ENCODE results near the gene RPRD1B.

RPRD1B gene

DNA sequence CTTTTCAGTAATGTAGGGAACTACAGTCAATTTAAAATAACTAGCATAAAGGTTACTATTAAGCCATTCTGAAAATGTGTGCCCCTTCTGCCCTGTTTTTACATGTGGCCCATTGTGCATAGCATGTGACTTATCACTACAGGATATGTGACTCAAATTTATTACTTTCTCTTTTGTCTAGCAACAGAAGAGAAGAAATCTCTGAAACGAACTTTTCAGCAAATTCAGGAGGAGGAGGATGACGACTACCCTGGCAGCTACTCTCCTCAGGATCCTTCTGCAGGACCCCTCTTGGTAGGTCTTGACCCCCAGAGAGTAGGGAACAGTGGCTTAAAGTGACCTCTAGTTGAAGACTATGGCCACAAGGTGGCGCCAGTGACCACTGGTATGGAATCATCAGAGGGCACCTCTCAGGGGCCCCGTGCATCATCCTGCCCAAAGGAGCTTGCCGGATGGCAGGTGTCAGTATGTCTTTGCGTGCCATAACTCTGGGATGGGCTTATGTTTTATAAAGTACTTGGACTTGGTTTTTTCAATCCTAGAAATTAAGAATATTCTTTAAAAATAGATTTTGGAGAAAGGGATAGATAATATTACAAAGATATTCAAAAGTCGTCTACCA, 23.9 kb downstream of the RPRD1B start:
- H3K27ac ChIP-seq (ENCODE audit: insufficient read depth, low read depth, low read length, poor library complexity, severe bottlenecking), result no peak overlapping the region
- H3K4me3 ChIP-seq (ENCODE audit: insufficient read depth, low read depth, low read length), result no peak overlapping the region
- H3K27me3 ChIP-seq (ENCODE audit: control insufficient read depth, insufficient read depth, low read length, poor library complexity, severe bottlenecking), result no peaks in the 10 kb centered on the region
- no peaks in the 10 kb centered on the region for H3K4me1 ChIP-seq (ENCODE audit: control insufficient read depth, insufficient read depth, low read length)
- H3K36me3 ChIP-seq (ENCODE audit: control insufficient read depth, insufficient read depth, low read length), result peaks cover 26% of the 10 kb centered on the region
- no peaks in the 10 kb centered on the region for H3K9me3 ChIP-seq (ENCODE audit: control insufficient read depth, low read length)
- 35 to 49% methylated on average over 5 to 7 of the region's 7 CpGs for WGBS, 2 experiments

DNA sequence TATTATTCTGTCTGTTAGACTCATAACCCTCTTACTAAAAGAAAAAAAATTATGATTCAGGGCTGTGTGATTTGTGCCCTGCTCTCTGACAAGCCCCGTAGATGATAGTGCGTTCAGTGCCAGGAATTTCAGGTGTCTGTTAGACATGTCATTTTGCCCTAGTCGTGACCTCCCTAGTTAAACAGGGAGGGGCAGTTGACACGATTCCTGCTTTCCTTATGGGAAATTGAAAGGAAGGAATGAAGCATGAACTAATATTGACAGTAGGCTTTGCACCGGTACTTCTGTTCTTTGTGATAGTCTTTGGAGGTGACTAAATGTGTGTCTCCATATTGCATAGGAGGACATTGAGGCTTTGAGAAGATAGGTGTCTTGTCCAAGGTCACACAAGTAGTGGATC, 26.3 kb downstream of the RPRD1B start:
- H3K27ac ChIP-seq (ENCODE audit: insufficient read depth, low read depth, low read length, poor library complexity, severe bottlenecking), result no peak overlapping the region
- WGBS, 2 experiments, result 98 to 99% methylated on average over 5 of the region's 5 CpGs
- H3K9me3 ChIP-seq (ENCODE audit: control insufficient read depth, low read length), result no peaks in the 10 kb centered on the region
- H3K27me3 ChIP-seq (ENCODE audit: control insufficient read depth, insufficient read depth, low read length, poor library complexity, severe bottlenecking), result no peaks in the 10 kb centered on the region
- no peak overlapping the region for H3K4me3 ChIP-seq (ENCODE audit: insufficient read depth, low read depth, low read length)
- H3K4me1 ChIP-seq (ENCODE audit: control insufficient read depth, insufficient read depth, low read length), result no peaks in the 10 kb centered on the region
- peaks cover 34% of the 10 kb centered on the region for H3K36me3 ChIP-seq (ENCODE audit: control insufficient read depth, insufficient read depth, low read length)

DNA sequence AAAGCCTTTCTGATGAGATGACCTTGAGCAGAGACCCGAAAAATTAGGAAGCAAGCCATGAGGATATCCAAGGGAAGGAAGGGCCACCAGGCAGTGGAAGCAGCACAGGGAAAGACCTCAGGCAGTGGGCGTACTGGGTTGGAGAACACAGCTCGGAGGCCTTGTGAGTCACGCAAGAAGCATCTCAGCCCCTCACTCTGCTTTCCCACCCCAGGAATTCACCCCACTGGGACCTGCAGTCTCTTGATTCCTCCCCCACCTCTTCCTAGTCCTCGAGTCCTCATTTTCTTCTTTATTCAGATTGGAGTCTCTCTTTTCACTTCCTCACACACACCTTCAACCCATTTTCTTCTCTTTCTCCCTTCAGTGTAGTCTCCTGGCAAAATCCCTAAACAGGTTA, 27.0 kb downstream of the RPRD1B start:
- no peak overlapping the region for H3K27ac ChIP-seq (ENCODE audit: insufficient read depth, low read depth, low read length, poor library complexity, severe bottlenecking)

DNA sequence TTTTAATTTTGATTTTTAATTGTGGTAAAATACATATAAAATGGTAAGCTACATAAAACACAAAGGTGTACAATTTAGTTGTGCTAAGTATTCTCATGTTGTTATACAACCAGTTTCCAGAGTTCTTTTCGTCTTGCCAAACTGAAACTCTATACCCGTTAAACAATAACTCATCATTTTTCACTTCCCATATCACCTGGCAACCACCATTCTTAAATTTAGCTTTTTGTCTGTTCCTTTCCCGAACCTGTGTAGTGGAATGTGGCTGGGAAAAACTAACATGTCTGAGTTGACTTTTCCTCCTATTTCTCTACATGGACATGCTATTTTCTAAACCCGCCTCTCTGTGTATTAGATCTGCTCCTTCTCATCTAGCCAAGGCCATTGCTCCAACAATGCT, 27.6 kb downstream of the RPRD1B start:
- no peak overlapping the region for H3K4me3 ChIP-seq (ENCODE audit: insufficient read depth, low read depth, low read length)
- no peaks in the 10 kb centered on the region for H3K4me1 ChIP-seq (ENCODE audit: control insufficient read depth, insufficient read depth, low read length)
- H3K9me3 ChIP-seq (ENCODE audit: control insufficient read depth, low read length), result no peaks in the 10 kb centered on the region
- WGBS, 2 experiments, result 88 to 96% methylated on average over 4 of the region's 4 CpGs
- H3K27ac ChIP-seq (ENCODE audit: insufficient read depth, low read depth, low read length, poor library complexity, severe bottlenecking), result no peak overlapping the region
- no peaks in the 10 kb centered on the region for H3K27me3 ChIP-seq (ENCODE audit: control insufficient read depth, insufficient read depth, low read length, poor library complexity, severe bottlenecking)
- peaks cover 41% of the 10 kb centered on the region for H3K36me3 ChIP-seq (ENCODE audit: control insufficient read depth, insufficient read depth, low read length)

More for the DNA sequence above, 27.0 kb downstream of the RPRD1B start:
- 91 to 92% methylated on average over 5 of the region's 5 CpGs for WGBS, 2 experiments
- H3K27me3 ChIP-seq (ENCODE audit: control insufficient read depth, insufficient read depth, low read length, poor library complexity, severe bottlenecking), result no peaks in the 10 kb centered on the region
- peaks cover 35% of the 10 kb centered on the region for H3K36me3 ChIP-seq (ENCODE audit: control insufficient read depth, insufficient read depth, low read length)
- no peaks in the 10 kb centered on the region for H3K9me3 ChIP-seq (ENCODE audit: control insufficient read depth, low read length)
- H3K4me1 ChIP-seq (ENCODE audit: control insufficient read depth, insufficient read depth, low read length), result no peaks in the 10 kb centered on the region
- H3K4me3 ChIP-seq (ENCODE audit: insufficient read depth, low read depth, low read length), result no peak overlapping the region

DNA sequence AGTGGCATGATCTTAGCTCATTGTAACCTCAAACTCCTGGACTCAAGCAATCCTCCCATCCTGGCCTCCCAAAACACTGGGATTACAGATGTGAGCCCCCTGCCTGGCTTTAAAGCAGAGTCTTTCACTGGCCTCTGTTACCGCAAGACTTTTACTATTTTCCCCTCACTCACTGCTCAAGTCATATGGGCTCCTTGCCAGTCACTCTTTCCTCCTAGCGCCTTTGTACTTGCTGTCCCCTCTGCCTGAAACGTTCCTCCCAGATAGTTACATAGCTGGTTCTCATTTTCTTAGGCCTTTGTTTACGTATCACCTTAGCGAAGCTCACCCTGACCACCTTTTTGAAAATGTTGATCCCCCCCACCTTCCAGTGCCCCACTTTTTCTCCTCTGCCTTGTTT, 29.3 kb downstream of the RPRD1B start:
- Histone ChIP-seq H3K4me3 (ENCODE audit: insufficient read depth, low read depth, low read length) (no peak overlapping the region), H3K27ac (ENCODE audit: insufficient read depth, low read depth, low read length, poor library complexity, severe bottlenecking) (no peak overlapping the region), H3K36me3 (ENCODE audit: control insufficient read depth, insufficient read depth, low read length) (peaks cover 53% of the 10 kb centered on the region), H3K27me3 (ENCODE audit: control insufficient read depth, insufficient read depth, low read length, poor library complexity, severe bottlenecking) (no peaks in the 10 kb centered on the region), H3K4me1 (ENCODE audit: control insufficient read depth, insufficient read depth, low read length) (no peaks in the 10 kb centered on the region), H3K9me3 (ENCODE audit: control insufficient read depth, low read length) (no peaks in the 10 kb centered on the region)
- WGBS, 2 experiments, result 93 to 95% methylated on average over 5 of the region's 5 CpGs

DNA sequence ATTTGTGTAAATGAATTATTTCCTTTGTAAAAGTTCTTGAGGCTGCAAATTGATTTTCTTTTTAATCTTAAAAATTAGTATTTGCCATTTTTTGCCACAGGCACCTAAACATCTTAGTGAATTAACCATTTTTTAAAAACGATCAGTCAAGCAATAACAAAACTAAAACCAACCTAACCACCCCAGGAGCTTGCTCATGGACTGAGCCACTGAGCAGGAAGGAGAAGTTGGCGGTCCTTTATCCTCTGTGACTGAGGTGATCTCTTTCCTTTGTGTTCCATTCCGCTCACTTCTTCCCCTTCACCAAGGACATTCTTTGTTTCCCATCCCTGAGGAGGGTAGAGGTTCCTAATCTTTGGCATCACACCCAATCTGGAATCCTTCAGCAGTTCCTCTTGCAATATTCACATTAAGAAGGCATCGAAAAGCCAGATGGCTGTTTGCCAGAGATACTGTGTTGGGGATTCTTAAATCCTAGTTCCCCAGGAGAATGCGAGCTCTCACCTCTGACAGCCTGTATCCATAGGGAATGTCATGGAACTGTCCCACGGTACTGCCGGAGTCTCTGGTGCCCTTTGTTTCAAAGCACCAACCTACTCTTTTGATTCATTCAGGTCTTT, 30.5 kb downstream of the RPRD1B start:
- Histone ChIP-seq H3K36me3 (ENCODE audit: control insufficient read depth, insufficient read depth, low read length) (peaks cover 61% of the 10 kb centered on the region), H3K27ac (ENCODE audit: insufficient read depth, low read depth, low read length, poor library complexity, severe bottlenecking) (no peak overlapping the region), H3K9me3 (ENCODE audit: control insufficient read depth, low read length) (no peaks in the 10 kb centered on the region), H3K4me3 (ENCODE audit: insufficient read depth, low read depth, low read length) (no peak overlapping the region), H3K4me1 (ENCODE audit: control insufficient read depth, insufficient read depth, low read length) (no peaks in the 10 kb centered on the region), H3K27me3 (ENCODE audit: control insufficient read depth, insufficient read depth, low read length, poor library complexity, severe bottlenecking) (no peaks in the 10 kb centered on the region)
- 90 to 96% methylated on average over 7 of the region's 7 CpGs for WGBS, 2 experiments

DNA sequence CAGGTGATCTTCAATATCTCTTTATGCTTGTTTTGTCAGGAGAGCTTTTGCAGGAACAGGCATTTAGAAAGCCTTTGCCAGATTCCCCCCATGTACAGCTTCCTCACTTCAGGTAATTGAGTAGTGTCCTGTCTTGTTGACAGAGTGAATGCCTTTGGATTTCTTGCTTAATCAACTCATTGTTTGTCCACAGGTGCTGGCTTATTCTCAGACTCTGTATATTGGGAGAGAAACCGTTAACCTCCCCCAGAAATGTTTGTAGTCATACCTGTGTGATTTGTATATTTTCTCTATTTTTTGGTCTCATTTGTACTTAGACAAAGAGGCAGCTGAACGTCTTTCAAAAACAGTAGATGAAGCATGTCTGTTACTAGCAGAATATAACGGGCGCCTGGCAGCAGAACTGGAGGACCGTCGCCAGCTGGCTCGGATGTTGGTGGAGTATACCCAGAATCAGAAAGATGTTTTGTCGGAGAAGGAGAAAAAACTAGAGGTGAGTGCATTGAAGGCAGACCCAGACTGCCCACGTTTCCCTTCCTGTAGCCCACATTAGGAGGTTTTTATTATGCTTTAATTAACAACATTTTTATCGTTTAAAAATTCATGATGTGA, 32.3 kb downstream of the RPRD1B start:
- H3K9me3 ChIP-seq (ENCODE audit: control insufficient read depth, low read length), result no peaks in the 10 kb centered on the region
- no peak overlapping the region for H3K27ac ChIP-seq (ENCODE audit: insufficient read depth, low read depth, low read length, poor library complexity, severe bottlenecking)
- WGBS, 2 experiments, result 94 to 97% methylated on average over 8 to 10 of the region's 10 CpGs
- no peak overlapping the region for H3K4me3 ChIP-seq (ENCODE audit: insufficient read depth, low read depth, low read length)
- no peaks in the 10 kb centered on the region for H3K4me1 ChIP-seq (ENCODE audit: control insufficient read depth, insufficient read depth, low read length)
- no peaks in the 10 kb centered on the region for H3K27me3 ChIP-seq (ENCODE audit: control insufficient read depth, insufficient read depth, low read length, poor library complexity, severe bottlenecking)
- H3K36me3 ChIP-seq (ENCODE audit: control insufficient read depth, insufficient read depth, low read length), result peaks cover 54% of the 10 kb centered on the region

DNA sequence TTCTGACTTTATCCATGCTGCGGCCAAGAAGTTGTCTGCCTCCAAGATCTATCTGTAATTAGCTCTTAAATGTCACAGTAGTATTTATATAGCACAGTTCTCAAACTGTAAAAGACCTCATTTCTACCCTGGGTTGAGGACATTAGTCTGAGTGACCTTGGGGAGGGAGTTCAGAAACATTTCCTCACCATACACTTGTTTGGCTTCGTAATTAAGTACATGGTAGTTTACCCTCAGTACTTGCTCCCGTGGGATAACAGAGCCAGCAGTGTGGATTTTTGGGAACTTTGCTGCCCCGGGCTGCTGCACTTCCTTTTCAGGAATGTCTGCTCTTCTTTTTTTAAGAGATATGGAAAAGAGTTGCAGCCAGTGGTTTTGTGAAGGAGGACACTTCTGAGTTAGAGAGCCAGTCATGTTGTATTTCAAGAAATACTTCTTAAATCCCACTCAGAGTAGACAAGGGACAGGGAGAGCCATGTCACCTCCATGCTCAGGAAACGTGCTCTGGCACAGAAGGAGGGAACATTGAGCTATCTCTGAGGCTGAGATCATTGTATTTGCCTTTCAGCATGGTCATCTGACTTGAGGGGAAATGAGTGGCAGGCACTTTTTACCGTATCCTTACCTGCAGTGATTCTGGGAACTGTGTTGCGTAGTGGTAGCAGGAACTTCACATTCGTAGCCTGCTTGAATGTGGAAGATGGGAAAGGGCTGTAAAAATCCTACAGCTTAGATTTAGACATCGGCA, 33.6 kb downstream of the RPRD1B start:
- H3K27ac ChIP-seq (ENCODE audit: insufficient read depth, low read depth, low read length, poor library complexity, severe bottlenecking), result no peak overlapping the region

DNA sequence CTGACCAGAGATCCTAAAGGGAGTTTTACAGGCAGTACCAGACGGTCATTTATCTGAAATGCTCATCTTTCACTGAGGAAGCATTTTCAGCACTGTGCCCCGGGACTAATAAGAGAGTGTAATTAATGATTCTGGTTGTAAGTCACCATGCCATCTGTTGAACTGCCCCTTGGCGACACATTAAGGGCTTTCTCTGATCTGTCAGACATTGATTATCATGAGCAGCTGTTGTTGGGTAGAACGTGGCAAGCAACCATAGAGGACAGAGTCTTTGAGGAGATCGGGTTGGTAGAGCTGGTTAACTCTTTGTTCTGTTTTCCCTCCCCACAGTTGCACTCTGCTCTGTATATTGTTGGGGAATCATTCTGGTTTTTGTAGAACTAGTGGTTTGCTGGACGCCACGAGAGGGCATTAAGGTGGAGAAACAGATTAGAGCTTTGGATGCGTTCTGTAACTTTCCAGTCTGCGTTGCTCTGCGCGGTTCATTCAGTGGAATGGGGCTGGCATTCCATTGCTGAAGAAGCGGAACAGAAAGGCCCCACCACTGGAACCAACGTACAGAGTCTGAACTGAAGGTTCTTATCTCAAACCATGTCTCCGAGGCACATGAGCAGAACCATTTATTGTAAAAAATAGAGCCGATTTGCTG, 34.3 kb downstream of the RPRD1B start:
- WGBS, 2 experiments, result 94 to 97% methylated on average over 15 of the region's 15 CpGs
- H3K27ac ChIP-seq (ENCODE audit: insufficient read depth, low read depth, low read length, poor library complexity, severe bottlenecking), result no peak overlapping the region

More for the DNA sequence above, 33.6 kb downstream of the RPRD1B start:
- Histone ChIP-seq H3K4me1 (ENCODE audit: control insufficient read depth, insufficient read depth, low read length) (no peaks in the 10 kb centered on the region), H3K27me3 (ENCODE audit: control insufficient read depth, insufficient read depth, low read length, poor library complexity, severe bottlenecking) (no peaks in the 10 kb centered on the region), H3K9me3 (ENCODE audit: control insufficient read depth, low read length) (no peaks in the 10 kb centered on the region), H3K36me3 (ENCODE audit: control insufficient read depth, insufficient read depth, low read length) (peaks cover 50% of the 10 kb centered on the region), H3K4me3 (ENCODE audit: insufficient read depth, low read depth, low read length) (no peak overlapping the region)
- 93 to 95% methylated on average over 9 of the region's 9 CpGs for WGBS, 2 experiments

DNA sequence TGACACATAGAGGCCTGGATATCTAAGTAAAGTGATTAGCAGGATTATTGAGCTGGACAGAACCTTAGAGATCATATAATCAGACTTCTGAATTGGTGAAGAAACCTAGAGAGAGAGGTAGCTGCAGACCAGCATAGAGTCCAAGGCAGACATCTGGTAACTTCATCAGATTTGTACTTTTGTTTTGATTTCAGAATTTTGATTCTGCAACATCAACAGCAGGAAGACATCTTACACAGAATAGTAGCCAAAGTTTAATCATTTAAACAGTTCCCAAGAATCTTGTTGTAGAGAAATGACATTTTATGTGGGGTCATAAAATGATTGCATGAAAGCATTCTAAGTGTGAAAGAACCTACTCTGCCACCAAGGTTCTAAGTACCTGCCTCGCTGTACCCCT, 39.4 kb downstream of the RPRD1B start:
- no peaks in the 10 kb centered on the region for H3K9me3 ChIP-seq (ENCODE audit: control insufficient read depth, low read length)
- H3K27me3 ChIP-seq (ENCODE audit: control insufficient read depth, insufficient read depth, low read length, poor library complexity, severe bottlenecking), result no peaks in the 10 kb centered on the region
- no peak overlapping the region for H3K4me3 ChIP-seq (ENCODE audit: insufficient read depth, low read depth, low read length)
- H3K36me3 ChIP-seq (ENCODE audit: control insufficient read depth, insufficient read depth, low read length), result peaks cover 31% of the 10 kb centered on the region
- no peaks in the 10 kb centered on the region for H3K4me1 ChIP-seq (ENCODE audit: control insufficient read depth, insufficient read depth, low read length)
- H3K27ac ChIP-seq (ENCODE audit: insufficient read depth, low read depth, low read length, poor library complexity, severe bottlenecking), result peak overlapping the region; percentile 32
- 67 to 73% methylated on average over 1 of the region's 1 CpG for WGBS, 2 experiments

More for the DNA sequence above, 34.3 kb downstream of the RPRD1B start:
- Histone ChIP-seq H3K27me3 (ENCODE audit: control insufficient read depth, insufficient read depth, low read length, poor library complexity, severe bottlenecking) (no peaks in the 10 kb centered on the region), H3K4me1 (ENCODE audit: control insufficient read depth, insufficient read depth, low read length) (no peaks in the 10 kb centered on the region), H3K4me3 (ENCODE audit: insufficient read depth, low read depth, low read length) (no peak overlapping the region), H3K36me3 (ENCODE audit: control insufficient read depth, insufficient read depth, low read length) (peaks cover 44% of the 10 kb centered on the region), H3K9me3 (ENCODE audit: control insufficient read depth, low read length) (no peaks in the 10 kb centered on the region)
